Spinal cord (tissue), 10 donors: ENCODE measurements around the gene MRPS15. TPM values are rescaled to one million over a fixed set of nuclear protein-coding genes. Genes with fewer than 3 reads are reported as not detected.

Experiments
- DNase-seq, 6 donors: peaks; one replicate each; pipeline versions ENCODE4 v3.0.0 to v3.0.0-alpha.2; 2013 to 2015; ENCODE audit warnings: low spot score in 6 of 6, low read depth in 4 of 6
- H3K27ac ChIP-seq: one replicate; pipeline ENCODE4 v1.5.1; 2013; ENCODE audit warnings: low read depth, low read length, control low read depth
- H3K27me3 ChIP-seq: one replicate; pipeline ENCODE4 v1.6.1; 2013; ENCODE audit warnings: low read length; ENCODE audit not compliant: control insufficient read depth, insufficient read depth
- H3K36me3 ChIP-seq: one replicate; pipeline ENCODE4 v1.6.1; 2013; ENCODE audit warnings: low read length; ENCODE audit not compliant: control insufficient read depth, insufficient read depth
- H3K4me1 ChIP-seq: one replicate; pipeline ENCODE4 v1.6.1; 2013; ENCODE audit warnings: low read length; ENCODE audit not compliant: control insufficient read depth, insufficient read depth
- H3K4me3 ChIP-seq: one replicate; pipeline ENCODE4 v1.5.1; 2013; ENCODE audit warnings: low read depth, low read length, control low read depth
- H3K9me3 ChIP-seq: one replicate; pipeline ENCODE4 v1.6.1; 2013; ENCODE audit warnings: low read length; ENCODE audit not compliant: control insufficient read depth, insufficient read depth
- WGBS: methylation state at CpG from one replicate; pipeline ENCODE4 v1.1.5; 2013; ENCODE audit warnings: missing lambda C conversion rate; ENCODE audit not compliant: insufficient coverage; 5-methylcytosine and 5-hydroxymethylcytosine counted together
- polyA plus RNA-seq, 2 donors: library from polyadenylated mRNA; unstranded; fragments of 120-200 nt; gene quantifications; one replicate each; pipeline ENCODE4 v1.2.1, GENCODE V29; 2013; ENCODE audit not compliant: insufficient read length in 2 of 2
- total RNA-seq, 2 donors: library from RNA; depleted of rRNA in 1 of 2; stranded (reverse); fragments of 120-200 nt in 1 of 2; fragments of >200 nt in 1 of 2; gene quantifications; one replicate each; pipeline versions ENCODE4 v1.2.3 to v1.2.4, GENCODE V29; 2013 to 2014
- donor health status: healthy.

The MRPS15 gene
- total and polyA plus RNA-seq, 4 donors = 24.7 to 59.7 (median 52.5) TPM

DNA sequence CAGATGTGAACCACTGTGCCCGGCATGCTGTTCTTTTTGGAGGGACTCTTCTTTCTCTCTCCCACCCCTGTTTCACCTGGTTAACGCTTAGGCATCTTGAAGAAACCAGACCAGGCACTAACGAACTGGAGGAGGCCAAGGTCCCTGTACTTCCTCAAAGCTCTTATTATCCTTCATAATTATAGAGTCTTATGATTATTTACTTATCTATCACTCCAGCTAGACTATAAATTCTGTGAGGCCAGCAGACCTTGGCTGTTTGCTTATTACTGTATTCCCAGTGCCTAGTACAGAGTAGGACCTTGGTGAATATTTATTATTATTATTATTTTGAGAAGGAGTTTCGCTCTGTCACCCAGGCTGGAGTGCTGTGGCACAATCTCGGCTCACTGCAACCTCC, 12.8 kb upstream of the MRPS15 start:
- no peak overlapping the region for H3K4me3 ChIP-seq
- no peaks in the 10 kb centered on the region for H3K27me3 ChIP-seq
- peaks cover 12% of the 10 kb centered on the region for H3K4me1 ChIP-seq
- 94% methylated on average over 3 of the region's 5 CpGs for WGBS
- no peaks in the 10 kb centered on the region for H3K36me3 ChIP-seq
- no peaks in the 10 kb centered on the region for H3K9me3 ChIP-seq
- DNase-seq = no peak
- no peak overlapping the region for H3K27ac ChIP-seq

- no peaks in the 10 kb centered on the region for H3K27me3 ChIP-seq
- peaks cover 13% of the 10 kb centered on the region for H3K4me1 ChIP-seq
- no peaks in the 10 kb centered on the region for H3K36me3 ChIP-seq
- H3K4me3 ChIP-seq = no peak overlapping the region
- no peak overlapping the region for H3K27ac ChIP-seq
- WGBS = no CpG with 5 or more reads among the region's 7 CpGs
- DNase-seq = peak in 1 of 6 donors; percentile 76
- H3K9me3 ChIP-seq = no peaks in the 10 kb centered on the region
These were observed 11.9 kb upstream of the MRPS15 start for GRCh38 chr1:36475910-36476604.

GRCh38 chr1:36475341-36475740, 11.2 kb upstream of the MRPS15 start:
- Histone ChIP-seq H3K27ac (no peak overlapping the region), H3K4me3 (no peak overlapping the region), H3K36me3 (no peaks in the 10 kb centered on the region), H3K4me1 (peaks cover 13% of the 10 kb centered on the region), H3K27me3 (no peaks in the 10 kb centered on the region), H3K9me3 (no peaks in the 10 kb centered on the region)
- 69% methylated on average over 6 of the region's 9 CpGs for WGBS
- peak in 1 of 6 donors; percentile 31 for DNase-seq

DNA sequence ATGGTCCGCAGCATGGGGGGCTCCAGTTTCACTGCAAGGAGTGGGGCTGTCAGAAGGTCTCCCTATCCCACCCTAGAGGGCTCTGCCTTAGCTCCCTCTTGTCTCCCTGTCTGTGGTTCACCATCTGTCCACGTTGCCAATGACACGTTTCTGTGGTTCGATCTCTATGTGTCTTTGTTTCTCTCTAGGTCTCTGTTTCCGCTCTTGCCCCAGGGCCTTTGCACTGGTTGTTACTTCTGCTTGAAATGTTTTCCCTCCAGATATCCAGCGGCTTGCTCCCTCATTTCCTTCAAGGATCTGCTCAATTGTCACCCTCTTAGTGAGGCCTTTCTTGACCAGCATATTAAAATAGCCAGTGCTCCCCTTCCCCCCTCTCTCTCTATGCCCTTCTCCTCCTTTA, 8.5 kb upstream of the MRPS15 start:
- H3K27me3 ChIP-seq = no peaks in the 10 kb centered on the region
- no peak overlapping the region for H3K4me3 ChIP-seq
- no peak for DNase-seq
- peaks cover 13% of the 10 kb centered on the region for H3K4me1 ChIP-seq
- H3K36me3 ChIP-seq = no peaks in the 10 kb centered on the region
- H3K9me3 ChIP-seq = no peaks in the 10 kb centered on the region
- H3K27ac ChIP-seq = no peak overlapping the region
- 73% methylated on average over 6 of the region's 6 CpGs for WGBS

- Histone ChIP-seq H3K27me3 (no peaks in the 10 kb centered on the region), H3K27ac (no peak overlapping the region), H3K4me3 (no peak overlapping the region), H3K36me3 (no peaks in the 10 kb centered on the region), H3K9me3 (no peaks in the 10 kb centered on the region), H3K4me1 (peaks cover 13% of the 10 kb centered on the region)
- DNase-seq = peak in 1 of 6 donors; percentile 25
- WGBS = 43% methylated on average over 14 of the region's 22 CpGs
These were observed 7.9 kb upstream of the MRPS15 start for GRCh38 chr1:36471830-36472641.

DNA sequence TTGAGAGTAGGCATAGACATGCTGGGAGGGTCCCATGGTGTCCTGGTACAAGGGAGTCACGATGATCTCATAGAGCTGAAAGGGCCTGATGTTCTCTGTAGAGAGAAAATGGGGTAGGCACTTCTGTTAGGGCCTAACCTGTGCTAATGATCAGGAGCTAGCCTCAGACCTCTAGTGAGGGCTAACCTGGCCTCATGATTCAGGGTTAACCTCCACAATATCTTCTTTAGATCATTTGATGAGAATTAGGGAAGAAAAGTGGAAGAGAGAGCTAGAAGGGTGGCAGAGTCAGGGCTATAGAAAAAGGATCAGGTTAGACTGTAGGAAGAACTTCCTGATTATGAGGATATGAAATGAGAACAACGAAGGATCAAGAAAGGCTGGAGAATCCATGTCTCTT, 5.0 kb upstream of the MRPS15 start:
- no peak for DNase-seq
- Histone ChIP-seq H3K4me1 (peaks cover 7% of the 10 kb centered on the region), H3K27ac (no peak overlapping the region), H3K9me3 (no peaks in the 10 kb centered on the region), H3K36me3 (no peaks in the 10 kb centered on the region), H3K27me3 (no peaks in the 10 kb centered on the region), H3K4me3 (no peak overlapping the region)
- whole genome bisulfite sequencing = 100% methylated on average over 1 of the region's 2 CpGs

DNA sequence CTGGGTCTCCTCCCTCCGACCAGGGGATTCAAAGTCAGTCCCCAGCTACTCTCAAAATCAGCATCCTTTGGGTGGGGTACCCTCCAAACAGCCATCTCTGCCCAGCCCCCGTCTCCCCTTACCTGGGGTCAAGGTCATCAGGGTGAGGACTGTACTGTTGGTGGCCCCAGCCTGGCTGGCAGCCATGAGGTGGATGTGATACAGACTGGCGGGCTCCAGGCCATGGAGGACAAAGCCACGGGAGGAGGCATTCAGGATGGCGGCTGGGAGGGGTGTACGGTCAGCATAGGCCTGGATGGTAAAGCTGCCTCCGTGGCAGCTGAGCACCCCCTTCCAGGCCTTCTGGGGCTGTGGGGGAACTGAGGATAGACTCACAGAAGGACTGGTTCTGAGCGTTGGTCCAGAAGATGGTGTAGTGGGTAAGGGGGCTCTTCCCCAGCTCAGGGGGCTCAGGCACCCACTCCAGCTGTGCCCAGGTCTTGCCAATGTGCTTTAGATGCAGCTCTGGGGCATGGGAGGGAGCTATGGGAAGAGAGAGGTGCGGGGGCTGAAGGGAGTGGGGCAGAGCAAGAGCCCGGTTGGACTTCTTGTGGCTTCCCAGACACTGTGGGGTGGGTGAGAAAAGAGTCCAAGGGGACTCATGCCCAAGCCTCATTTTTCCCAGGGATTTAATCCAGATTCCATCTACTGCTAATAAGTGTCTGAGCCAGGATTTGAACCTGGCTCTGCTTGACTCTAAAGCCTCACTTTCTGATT, 3.7 kb upstream of the MRPS15 start:
- Histone ChIP-seq H3K27me3 (no peaks in the 10 kb centered on the region), H3K4me1 (peaks cover 15% of the 10 kb centered on the region), H3K27ac (no peak overlapping the region), H3K4me3 (no peak overlapping the region), H3K9me3 (no peaks in the 10 kb centered on the region), H3K36me3 (no peaks in the 10 kb centered on the region)
- no peak for DNase-seq
- 89% methylated on average over 8 of the region's 10 CpGs for WGBS

- DNase-seq = no peak
- WGBS = 93% methylated on average over 3 of the region's 4 CpGs
These were observed 2.8 kb upstream of the MRPS15 start for GRCh38 chr1:36467027-36467410.

GRCh38 chr1:36466370-36467026, 2.3 kb upstream of the MRPS15 start:
- Histone ChIP-seq H3K27me3 (no peaks in the 10 kb centered on the region), H3K9me3 (no peaks in the 10 kb centered on the region), H3K4me3 (no peak overlapping the region), H3K27ac (no peak overlapping the region), H3K4me1 (peaks cover 8% of the 10 kb centered on the region), H3K36me3 (no peaks in the 10 kb centered on the region)
- WGBS = 86% methylated on average over 12 of the region's 12 CpGs
- DNase-seq = no peak

More at GRCh38 chr1:36467027-36467410, 2.8 kb upstream of the MRPS15 start:
- Histone ChIP-seq H3K27ac (no peak overlapping the region), H3K9me3 (no peaks in the 10 kb centered on the region), H3K4me3 (no peak overlapping the region), H3K27me3 (no peaks in the 10 kb centered on the region), H3K4me1 (peaks cover 10% of the 10 kb centered on the region), H3K36me3 (no peaks in the 10 kb centered on the region)
